Heart left ventricle (tissue), 16 donors: ENCODE measurements around the gene ADAM22. TPM values are rescaled to one million over a fixed set of nuclear protein-coding genes. Genes with fewer than 3 reads are reported as not detected.

Experiments
- ATAC-seq, 4 donors: fragments of 200-7000 bp; cut with Tn5 transposase; one replicate each; pipeline ENCODE4 v1.9.1; 2020 to 2022; ENCODE audit warnings: moderate library complexity in 4 of 4, mild to moderate bottlenecking in 3 of 4, moderate number of reproducible peaks in 1 of 4
- DNase-seq, 5 donors: peaks; one replicate each; pipeline ENCODE4 v3.0.0-alpha.2; 2020
- H3K27ac ChIP-seq, 12 donors: fragments of 200-600 bp; sonication (generic) in 4 of 12; one replicate each; pipeline versions ENCODE4 v1.5.0 to v1.8.0; 2016 to 2022; ENCODE audit warnings: mild to moderate bottlenecking in 2 of 12
- H3K27me3 ChIP-seq, 9 donors: fragments of 200-600 bp; sonication (generic) in 2 of 9; one replicate each; pipeline versions ENCODE4 v1.5.1 to v1.8.0; 2016 to 2022; ENCODE audit warnings: mild to moderate bottlenecking in 3 of 9
- H3K36me3 ChIP-seq, 9 donors: fragments of 200-600 bp; sonication (generic) in 2 of 9; one replicate each; pipeline versions ENCODE4 v1.5.0 to v1.8.0; 2018 to 2022; ENCODE audit warnings: mild to moderate bottlenecking in 2 of 9
- H3K4me1 ChIP-seq, 12 donors: fragments of 200-600 bp; sonication (generic) in 4 of 12; one replicate each; pipeline versions ENCODE4 v1.5.0 to v1.8.0; 2016 to 2022; ENCODE audit warnings: mild to moderate bottlenecking in 3 of 12
- H3K4me3 ChIP-seq, 12 donors: fragments of 200-600 bp; sonication (generic) in 4 of 12; one replicate each; pipeline versions ENCODE4 v1.5.0 to v1.8.0; 2017 to 2022; ENCODE audit warnings: mild to moderate bottlenecking in 9 of 12, moderate library complexity in 4 of 12
- H3K9me3 ChIP-seq, 12 donors: fragments of 200-600 bp; sonication (generic) in 4 of 12; one replicate each; pipeline versions ENCODE4 v1.5.0 to v1.8.0; 2016 to 2022; ENCODE audit warnings: mild to moderate bottlenecking in 1 of 12
- POLR2A ChIP-seq, 2 donors: fragments of 450-650 bp; IDR thresholded peaks; one replicate each; pipeline ENCODE4 v1.6.1; 2017; ENCODE audit warnings: antibody characterized with exemption in 2 of 2, mild to moderate bottlenecking in 2 of 2, moderate library complexity in 2 of 2
- WGBS, 4 donors: extraction: QIAGEN DNeasy Blood & Tissue Kit in 2 of 4; methylation state at CpG; one replicate each; pipeline versions ENCODE4 v1.1.5 to v1.1.7; 2013 to 2018; 5-methylcytosine and 5-hydroxymethylcytosine counted together
- intact Hi-C, 10 donors: fragments of 100-400 bp; cut with DNase I; formaldehyde crosslinking; loops; one replicate each; pipeline versions ENCODE4 v1.11.1 to v1.14.2; 2022
- polyA plus RNA-seq, 2 donors: library from polyadenylated mRNA; stranded (reverse); fragments of 200-250 nt; gene quantifications; one replicate each; pipeline ENCODE4 v1.2.3, GENCODE V29; 2013
- total RNA-seq, 9 donors: library from RNA; depleted of rRNA in 2 of 9; stranded (reverse); fragments of >200 nt in 2 of 9; fragmentation: NEBNext Ultra II Directional in 3 of 9; extraction: Animal tissue kit (Norgen Biotek cat#: 25700) in 3 of 9; gene quantifications; one replicate each; pipeline versions ENCODE4 v1.1.0 to v1.2.4, GENCODE V29; 2016 to 2023
- TF ChIP-seq, protein P1 (sequence below), 12 donors: fragments of 200-600 bp; sonication (generic) in 4 of 12; IDR thresholded peaks; one replicate each; pipeline versions ENCODE4 v1.5.0 to v1.8.0; 2018 to 2022; ENCODE audit warnings: antibody characterized with exemption in 12 of 12, mild to moderate bottlenecking in 5 of 12
- donor health status: ischemic (EF 13 %, LVEDD 7.1; RV severe dilation, severe dysfunction).
- donor health status: healthy with polysubstance abuse.
- donor health status: DM: no; HTN: yes; CAD: no.
- donor health status: DM: no; HTN: no; CAD: no.
- donor health status: ischemic (EF 25% LVEDD 6.9; RV normal size, moderate dysfunction).
- donor health status: ischemic (EF 25% LVEDD 5.7; RV mildly dilated, moderate dysfunction).
- donor health status: healthy.
- donor health status: DM: yes; HTN: yes; CAD: no.
- donor health status: ischemic (EF 35%, LVEDD 5.7; RV mildly dilated, moderate dysfunction).
- donor health status: nonischemic (EF 11% LVEDD 7.7; RV severe dilation, severe dysfunction).
- donor health status: DM: yes; HTN: yes; CAD: no.
- donor health status: PGD.
- donor health status: ischemic (EF 29% LVEDD 5.4; RV normal size, mild dysfunction).
- donor health status: nonischemic (EF 23%, LVEDD 6.1; RV moderate dilation, normal function).

ADAM22 gene
- total and polyA plus RNA-seq, 11 donors = 0.27 to 3.4 (median 1.1) TPM

DNA sequence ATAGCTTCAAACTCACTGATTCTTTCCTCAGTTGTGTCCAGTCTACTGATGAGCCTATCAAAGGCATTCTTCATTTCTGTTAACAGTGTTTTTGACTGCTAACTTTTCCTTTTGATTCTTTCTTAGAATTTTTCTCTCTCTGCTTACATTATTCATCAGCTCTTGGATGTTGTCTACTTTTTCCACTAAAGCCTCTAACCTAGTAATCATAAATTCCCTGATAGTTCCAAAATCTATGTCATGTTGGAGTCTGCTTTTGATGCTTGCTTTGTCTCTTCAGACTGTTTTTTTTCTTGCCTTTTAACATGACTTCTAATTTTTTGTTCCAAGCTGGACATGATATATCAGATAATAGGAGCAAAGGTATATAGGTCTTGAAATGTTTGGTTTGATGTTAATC, 78.0 kb downstream of the ADAM22 start:
- Histone ChIP-seq H3K9me3 (no peaks in the 10 kb centered on the region), H3K4me1 (no peaks in the 10 kb centered on the region), H3K4me3 (no peak overlapping the region), H3K27me3 (no peaks in the 10 kb centered on the region), H3K36me3 (no peaks in the 10 kb centered on the region), H3K27ac (no peak overlapping the region)
- no peak for DNase-seq
- TF ChIP-seq POLR2A (IDR thresholded peaks at IDR 0.05) = no peak
- TF ChIP-seq, protein P1, sequence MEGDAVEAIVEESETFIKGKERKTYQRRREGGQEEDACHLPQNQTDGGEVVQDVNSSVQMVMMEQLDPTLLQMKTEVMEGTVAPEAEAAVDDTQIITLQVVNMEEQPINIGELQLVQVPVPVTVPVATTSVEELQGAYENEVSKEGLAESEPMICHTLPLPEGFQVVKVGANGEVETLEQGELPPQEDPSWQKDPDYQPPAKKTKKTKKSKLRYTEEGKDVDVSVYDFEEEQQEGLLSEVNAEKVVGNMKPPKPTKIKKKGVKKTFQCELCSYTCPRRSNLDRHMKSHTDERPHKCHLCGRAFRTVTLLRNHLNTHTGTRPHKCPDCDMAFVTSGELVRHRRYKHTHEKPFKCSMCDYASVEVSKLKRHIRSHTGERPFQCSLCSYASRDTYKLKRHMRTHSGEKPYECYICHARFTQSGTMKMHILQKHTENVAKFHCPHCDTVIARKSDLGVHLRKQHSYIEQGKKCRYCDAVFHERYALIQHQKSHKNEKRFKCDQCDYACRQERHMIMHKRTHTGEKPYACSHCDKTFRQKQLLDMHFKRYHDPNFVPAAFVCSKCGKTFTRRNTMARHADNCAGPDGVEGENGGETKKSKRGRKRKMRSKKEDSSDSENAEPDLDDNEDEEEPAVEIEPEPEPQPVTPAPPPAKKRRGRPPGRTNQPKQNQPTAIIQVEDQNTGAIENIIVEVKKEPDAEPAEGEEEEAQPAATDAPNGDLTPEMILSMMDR (IDR thresholded peaks at IDR 0.05) = no peak
- intact Hi-C loops = loop anchor here in 1 of 10 donors (10.0 kb wide), 1 partner anchor 53 kb away; no protein-coding TSS in a partner anchor
- ATAC-seq = no peak

DNA sequence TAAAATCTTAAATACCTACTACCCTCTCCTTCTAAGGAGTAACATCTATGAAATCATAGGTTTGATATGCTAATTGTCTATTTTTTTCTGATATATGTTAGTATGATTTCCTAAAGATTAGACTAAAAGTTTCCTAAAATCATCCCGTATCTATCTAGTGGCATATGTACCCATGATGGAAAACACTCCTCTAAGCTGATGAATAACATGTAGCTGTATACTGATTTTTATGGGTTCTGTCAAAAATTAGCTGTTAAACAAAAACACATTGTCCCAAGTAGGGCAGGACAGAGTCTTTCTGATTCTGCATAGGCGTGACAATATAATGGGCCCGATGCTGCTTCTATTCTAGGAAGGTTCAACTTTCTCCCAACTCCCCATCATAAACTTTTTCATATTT, 79.9 kb downstream of the ADAM22 start:
- WGBS, 4 donors = 95 to 99% (median 97%) methylated on average over 3 of the region's 3 CpGs
- DNase-seq = no peak
- H3K36me3 ChIP-seq = no peaks in the 10 kb centered on the region

DNA sequence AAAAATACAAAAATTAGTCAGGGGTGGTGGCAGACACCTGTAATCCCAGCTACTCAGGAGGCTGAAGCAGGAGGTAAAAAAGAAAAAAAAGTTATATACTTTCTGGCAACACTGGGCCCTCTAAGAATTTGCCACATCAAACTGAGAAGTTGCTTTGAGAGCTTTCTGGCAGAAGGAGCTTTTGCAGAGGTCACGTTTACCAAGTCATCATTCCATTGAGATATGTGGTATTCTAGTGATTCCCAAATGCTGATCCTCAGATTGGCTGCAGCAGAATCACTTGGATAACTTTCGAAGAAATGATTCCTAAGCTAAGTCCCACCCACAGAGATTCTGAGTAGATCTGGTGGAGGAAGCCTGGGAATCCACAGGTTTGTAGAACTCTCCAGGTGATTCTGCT, 80.5 kb downstream of the ADAM22 start:
- H3K4me3 ChIP-seq = no peak overlapping the region
- no peak for ATAC-seq
- H3K9me3 ChIP-seq = no peaks in the 10 kb centered on the region
- WGBS, 4 donors = 73 to 92% (median 83%) methylated on average over 2 of the region's 2 CpGs
- intact Hi-C loops = loop anchor here in 1 of 10 donors (10.0 kb wide), 1 partner anchor 50 kb away; no protein-coding TSS in a partner anchor
- H3K36me3 ChIP-seq = no peaks in the 10 kb centered on the region
- no peak for DNase-seq
- no peaks in the 10 kb centered on the region for H3K4me1 ChIP-seq
- H3K27ac ChIP-seq = no peak overlapping the region
- TF ChIP-seq POLR2A (IDR thresholded peaks at IDR 0.05) = no peak
- TF ChIP-seq, protein P1 (IDR thresholded peaks at IDR 0.05) = no peak
- H3K27me3 ChIP-seq = no peaks in the 10 kb centered on the region

More for the DNA sequence above, 79.9 kb downstream of the ADAM22 start:
- Histone ChIP-seq H3K27me3 (no peaks in the 10 kb centered on the region), H3K4me1 (no peaks in the 10 kb centered on the region), H3K27ac (no peak overlapping the region), H3K4me3 (no peak overlapping the region), H3K9me3 (no peaks in the 10 kb centered on the region)
- TF ChIP-seq, protein P1 (IDR thresholded peaks at IDR 0.05) = no peak
- TF ChIP-seq POLR2A (IDR thresholded peaks at IDR 0.05) = no peak
- intact Hi-C loops = loop anchor here in 1 of 10 donors (10.0 kb wide), 1 partner anchor 51 kb away; no protein-coding TSS in a partner anchor
- no peak for ATAC-seq

DNA sequence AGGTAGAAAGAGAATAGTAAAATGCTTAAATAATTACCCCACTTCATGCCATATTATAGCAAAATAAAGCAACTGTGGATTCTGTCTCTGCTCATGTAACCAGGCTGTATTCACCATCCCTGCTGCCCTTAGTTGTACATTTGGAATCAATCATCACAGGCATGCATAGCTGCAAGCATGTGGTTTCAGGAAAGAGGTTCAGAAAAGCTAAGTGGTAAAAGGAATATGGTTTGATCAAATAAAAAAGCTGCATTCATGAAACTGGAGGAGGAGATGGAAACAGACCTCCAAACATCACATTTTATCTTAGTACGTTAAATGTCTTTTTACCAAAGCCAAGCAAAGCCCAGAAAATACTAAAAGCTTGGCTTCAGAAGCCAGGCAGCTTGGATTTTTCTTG, 81.3 kb downstream of the ADAM22 start:
- Histone ChIP-seq H3K4me1 (no peaks in the 10 kb centered on the region), H3K27me3 (no peaks in the 10 kb centered on the region), H3K4me3 (no peak overlapping the region), H3K27ac (no peak overlapping the region), H3K36me3 (no peaks in the 10 kb centered on the region), H3K9me3 (no peaks in the 10 kb centered on the region)
- intact Hi-C loops = loop anchor here in 1 of 10 donors (10.0 kb wide), 1 partner anchor 49 kb away; no protein-coding TSS in a partner anchor
- ATAC-seq = no peak
- DNase-seq = no peak
- 76 to 89% (median 84%) methylated on average over 1 of the region's 1 CpG for WGBS, 4 donors
- TF ChIP-seq POLR2A (IDR thresholded peaks at IDR 0.05) = no peak
- TF ChIP-seq, protein P1 (IDR thresholded peaks at IDR 0.05) = no peak
